Common myeloid progenitor, CD34-positive (primary cell): ENCODE results near the gene F13A1.

Experiments
- CTCF ChIA-PET: fragments of 350-600 bp; sonication (Branson Sonifier 250); formaldehyde crosslinking; loops from one replicate; lab custom pipeline; 2021; ENCODE audit warnings: antibody characterized with exemption; lab: Charles Lee
- POLR2A ChIA-PET: fragments of 350-600 bp; sonication (Branson Sonifier 250); formaldehyde crosslinking; loops from one replicate; lab custom pipeline; 2021; ENCODE audit warnings: antibody characterized with exemption; lab: Charles Lee
- DNase-seq, 3 donors: peaks; one replicate each; pipeline versions ENCODE4 v3.0.0 to v3.0.0-alpha.2; 2013
- H3K27ac ChIP-seq, 2 experiments: 1 replicate in 1 of 2; 2 replicates in 1 of 2; pipeline ENCODE4 v1.7.0; 2013; ENCODE audit warnings: inconsistent platforms in 2 of 2, low read length in 2 of 2, mild to moderate bottlenecking in 2 of 2, low read depth in 1 of 2, moderate library complexity in 1 of 2; ENCODE audit not compliant: severe bottlenecking in 2 of 2, insufficient read depth in 1 of 2, poor library complexity in 1 of 2
- H3K27me3 ChIP-seq, 5 experiments: replicated peaks in 2 of 5; 1 replicate in 3 of 5; 2 replicates in 2 of 5; pipeline versions ENCODE4 v1.6.1 to v1.7.0; 2013; ENCODE audit warnings: low read length in 4 of 5, mild to moderate bottlenecking in 2 of 5, moderate library complexity in 2 of 5, inconsistent platforms in 1 of 5; ENCODE audit not compliant: insufficient read depth in 5 of 5, control insufficient read depth in 4 of 5
- H3K36me3 ChIP-seq, 4 experiments: 1 replicate in 2 of 4; 2 replicates in 2 of 4; pipeline versions ENCODE4 v1.6.1 to v1.7.0; 2013; ENCODE audit warnings: low read length in 3 of 4, control low read depth in 1 of 4, mild to moderate bottlenecking in 1 of 4; ENCODE audit not compliant: control insufficient read depth in 4 of 4, insufficient read depth in 4 of 4
- H3K4me1 ChIP-seq, 4 experiments: 1 replicate in 3 of 4; 2 replicates in 1 of 4; pipeline versions ENCODE4 v1.6.1 to v1.7.1; 2013; ENCODE audit warnings: low read length in 3 of 4, mild to moderate bottlenecking in 3 of 4, control low read depth in 1 of 4, inconsistent platforms in 1 of 4, moderate library complexity in 1 of 4; ENCODE audit not compliant: control insufficient read depth in 4 of 4, insufficient read depth in 4 of 4; ENCODE audit errors: control extremely low read depth in 1 of 4
- H3K4me3 ChIP-seq, 7 experiments: 1 replicate in 4 of 7; 2 replicates in 3 of 7; pipeline versions ENCODE4 v1.5.1 to v1.7.0; 2013; ENCODE audit warnings: mild to moderate bottlenecking in 7 of 7, low read length in 6 of 7, moderate library complexity in 6 of 7, inconsistent platforms in 2 of 7, low read depth in 2 of 7, control low read depth in 1 of 7; ENCODE audit not compliant: insufficient read depth in 4 of 7, control insufficient read depth in 1 of 7; ENCODE audit errors: extremely low read depth in 1 of 7
- H3K9me3 ChIP-seq, 5 experiments: 1 replicate in 4 of 5; 2 replicates in 1 of 5; pipeline versions ENCODE4 v1.6.1 to v1.7.1; 2013; ENCODE audit warnings: low read length in 4 of 5, mild to moderate bottlenecking in 2 of 5, inconsistent platforms in 1 of 5, low read depth in 1 of 5, moderate library complexity in 1 of 5; ENCODE audit not compliant: control insufficient read depth in 4 of 5, insufficient read depth in 2 of 5; ENCODE audit errors: control extremely low read depth in 1 of 5
- WGBS: methylation state at CpG from one replicate; pipeline ENCODE4 v1.1.5; 2013; ENCODE audit not compliant: insufficient coverage; 5-methylcytosine and 5-hydroxymethylcytosine counted together

Gene F13A1

DNA sequence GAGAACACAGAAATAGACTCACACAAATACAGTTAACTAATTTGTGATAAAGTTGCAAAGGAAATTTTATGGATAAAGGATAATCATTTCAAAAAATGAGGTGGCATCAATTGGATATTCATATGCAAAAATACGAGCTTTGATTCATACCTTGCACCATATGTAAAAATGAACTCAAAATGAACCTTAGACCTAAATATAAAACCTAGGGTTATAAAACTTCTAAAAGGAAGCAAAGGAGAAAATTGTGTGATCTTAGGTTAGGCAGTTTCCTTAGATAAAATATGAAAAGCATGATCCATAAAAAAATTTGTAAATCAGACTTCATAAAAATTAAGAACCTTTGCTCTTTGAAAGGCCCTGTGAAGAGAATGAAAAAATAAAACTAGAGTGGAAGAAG is 85.5 kb downstream of the F13A1 start:
- Histone ChIP-seq H3K36me3 (no peaks in the 10 kb centered on the region), H3K27me3 (peaks cover 0 to 10% (median 3%) of the 10 kb centered on the region in 5 experiments), H3K4me1 (peaks cover 0 to 7% (median 3%) of the 10 kb centered on the region in 4 experiments), H3K4me3 (no peak overlapping the region), H3K27ac (no peak overlapping the region), H3K9me3 (peaks cover 0 to 2% (median 0%) of the 10 kb centered on the region in 5 experiments)
- no peak for DNase-seq
- CTCF ChIA-PET, result interaction anchor here (1.1 kb wide), 1 partner anchor 14 kb away, joined by 3 read pairs; no protein-coding TSS in a partner anchor
- whole genome bisulfite sequencing, result no CpG with 5 or more reads among the region's 1 CpG
- POLR2A ChIA-PET, result no interaction called here

DNA sequence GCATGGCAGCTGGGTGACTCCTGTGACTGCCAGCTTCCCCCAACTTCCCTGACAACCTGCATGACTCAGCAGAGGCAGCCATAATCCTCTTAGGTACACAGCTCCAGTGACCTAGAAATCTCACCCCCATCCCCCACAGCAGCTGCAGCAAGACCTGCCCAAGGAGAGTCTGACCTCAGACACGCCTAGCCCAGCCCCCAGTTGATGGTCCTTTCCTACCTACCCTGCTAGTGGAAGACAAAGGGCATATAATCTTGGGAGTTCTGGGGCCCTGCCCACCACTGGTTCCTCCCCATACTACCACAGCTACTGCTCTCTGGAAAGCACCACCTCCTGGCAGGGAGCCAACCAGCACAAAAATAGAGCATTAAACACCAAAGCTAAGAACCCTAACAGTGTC is 90.2 kb downstream of the F13A1 start:
- CTCF ChIA-PET, result interaction anchor here (0.7 kb wide), 1 partner anchor 22 kb away, joined by 3 read pairs; no protein-coding TSS in a partner anchor
- WGBS, result no CpG with 5 or more reads among the region's 1 CpG
- POLR2A ChIA-PET, result no interaction called here
- peaks cover 0 to 7% (median 3%) of the 10 kb centered on the region in 4 experiments for H3K4me1 ChIP-seq
- no peaks in the 10 kb centered on the region for H3K36me3 ChIP-seq
- H3K9me3 ChIP-seq, result peaks cover 0 to 2% (median 0%) of the 10 kb centered on the region in 5 experiments
- H3K4me3 ChIP-seq, result no peak overlapping the region
- DNase-seq, result peak in 2 of 3 donors; percentile 13 to 65
- H3K27ac ChIP-seq, result no peak overlapping the region
- peaks cover 0 to 2% (median 2%) of the 10 kb centered on the region in 5 experiments for H3K27me3 ChIP-seq

DNA sequence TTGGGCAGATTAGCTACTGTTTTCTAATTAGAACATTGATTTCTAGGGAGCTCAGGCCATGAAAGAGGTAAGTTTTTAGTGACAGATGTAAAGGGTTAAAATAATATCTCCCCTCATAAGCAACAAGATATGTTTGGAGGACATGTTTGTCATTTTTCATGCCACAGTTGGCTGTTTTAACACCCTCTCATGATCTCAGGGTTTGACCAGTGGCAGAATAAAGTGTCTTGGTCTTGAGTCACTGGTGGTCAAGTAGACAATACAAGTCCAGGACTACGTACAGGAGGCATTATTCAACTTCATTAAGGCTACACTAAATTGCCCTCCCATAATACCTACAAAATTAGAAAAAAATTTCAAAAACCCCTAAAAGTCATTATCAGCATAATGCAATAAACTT is 92.6 kb downstream of the F13A1 start:
- Histone ChIP-seq H3K9me3 (no peaks in the 10 kb centered on the region), H3K27me3 (peaks cover 0 to 6% (median 2%) of the 10 kb centered on the region in 5 experiments), H3K4me1 (peaks cover 0 to 7% (median 3%) of the 10 kb centered on the region in 4 experiments), H3K36me3 (no peaks in the 10 kb centered on the region), H3K27ac (no peak overlapping the region), H3K4me3 (no peak overlapping the region)
- ChIA-PET POLR2A (no interaction called here), CTCF (no interaction called here)
- DNase-seq, result no peak
- WGBS, result no CpG with 5 or more reads among the region's 1 CpG

DNA sequence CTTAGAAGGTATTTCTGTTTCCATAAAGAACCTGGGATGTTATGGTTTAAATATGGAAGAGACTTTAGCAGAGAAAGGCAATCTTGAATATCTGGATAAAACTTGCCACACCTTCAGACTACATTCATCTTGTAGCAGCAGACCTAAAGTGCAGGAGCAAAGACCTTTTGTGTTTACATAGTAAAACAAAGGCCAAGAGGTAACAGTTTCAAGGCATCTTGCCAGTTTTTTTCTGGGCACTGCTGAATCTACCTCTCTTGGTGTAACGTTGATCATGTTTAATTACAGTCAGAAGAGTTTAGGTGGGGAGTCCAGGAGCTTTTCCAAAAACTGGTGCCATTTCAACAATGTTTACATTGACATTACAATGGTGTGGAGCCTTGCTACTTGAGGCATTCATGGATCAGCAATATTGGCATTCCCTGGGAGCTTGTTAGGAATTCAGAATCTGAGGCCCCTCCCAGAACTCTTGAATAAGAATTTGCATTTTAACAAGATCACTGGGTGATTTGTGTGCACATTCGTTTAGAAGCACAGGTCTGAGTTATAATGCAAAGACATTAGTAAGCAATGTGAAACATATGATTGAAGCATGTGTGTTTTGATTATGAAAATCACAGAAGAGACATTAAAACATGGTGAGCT is 94.5 kb downstream of the F13A1 start:
- Histone ChIP-seq H3K4me1 (peaks cover 0 to 7% (median 3%) of the 10 kb centered on the region in 4 experiments), H3K27ac (no peak overlapping the region), H3K9me3 (no peaks in the 10 kb centered on the region), H3K27me3 (peaks cover 0 to 6% (median 2%) of the 10 kb centered on the region in 5 experiments), H3K4me3 (no peak overlapping the region), H3K36me3 (no peaks in the 10 kb centered on the region)
- no CpG with 5 or more reads among the region's 2 CpGs for WGBS
- POLR2A ChIA-PET, result no interaction called here
- CTCF ChIA-PET, result no interaction called here
- no peak for DNase-seq

DNA sequence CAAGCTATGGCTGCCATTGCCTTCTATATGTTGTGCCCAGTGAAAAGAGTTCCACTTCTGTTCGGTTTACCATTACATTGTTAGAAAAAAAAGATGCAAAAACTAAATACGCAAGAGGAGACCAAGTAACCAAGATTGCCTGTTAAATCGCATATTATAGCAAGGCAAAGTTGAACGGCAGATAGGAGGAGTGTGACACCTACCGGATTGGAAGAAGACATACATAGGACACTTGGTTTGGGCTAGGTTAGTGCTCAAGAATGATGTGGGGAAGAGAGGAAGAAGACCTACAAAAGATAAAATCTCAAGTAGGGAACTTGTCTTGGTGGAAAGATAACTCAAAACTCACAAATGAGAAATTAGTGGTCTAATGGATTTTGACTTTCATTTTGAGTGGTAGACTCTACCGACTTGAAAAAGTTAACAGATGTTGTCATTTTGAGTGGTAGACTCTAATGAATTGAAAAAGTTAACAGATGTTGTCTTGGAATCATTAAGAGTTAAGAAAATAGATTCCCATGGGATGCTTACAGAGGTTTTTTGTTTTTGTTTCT is 95.5 kb downstream of the F13A1 start:
- no peak overlapping the region for H3K27ac ChIP-seq
- no peak overlapping the region for H3K4me3 ChIP-seq
- peaks cover 0 to 6% (median 2%) of the 10 kb centered on the region in 5 experiments for H3K27me3 ChIP-seq
- no peaks in the 10 kb centered on the region for H3K36me3 ChIP-seq
- H3K9me3 ChIP-seq, result no peaks in the 10 kb centered on the region
- POLR2A ChIA-PET, result no interaction called here
- H3K4me1 ChIP-seq, result peaks cover 0 to 2% (median under 1%) of the 10 kb centered on the region in 4 experiments
- no peak for DNase-seq
- CTCF ChIA-PET, result no interaction called here
- WGBS, result 97% methylated on average over 6 of the region's 6 CpGs

DNA sequence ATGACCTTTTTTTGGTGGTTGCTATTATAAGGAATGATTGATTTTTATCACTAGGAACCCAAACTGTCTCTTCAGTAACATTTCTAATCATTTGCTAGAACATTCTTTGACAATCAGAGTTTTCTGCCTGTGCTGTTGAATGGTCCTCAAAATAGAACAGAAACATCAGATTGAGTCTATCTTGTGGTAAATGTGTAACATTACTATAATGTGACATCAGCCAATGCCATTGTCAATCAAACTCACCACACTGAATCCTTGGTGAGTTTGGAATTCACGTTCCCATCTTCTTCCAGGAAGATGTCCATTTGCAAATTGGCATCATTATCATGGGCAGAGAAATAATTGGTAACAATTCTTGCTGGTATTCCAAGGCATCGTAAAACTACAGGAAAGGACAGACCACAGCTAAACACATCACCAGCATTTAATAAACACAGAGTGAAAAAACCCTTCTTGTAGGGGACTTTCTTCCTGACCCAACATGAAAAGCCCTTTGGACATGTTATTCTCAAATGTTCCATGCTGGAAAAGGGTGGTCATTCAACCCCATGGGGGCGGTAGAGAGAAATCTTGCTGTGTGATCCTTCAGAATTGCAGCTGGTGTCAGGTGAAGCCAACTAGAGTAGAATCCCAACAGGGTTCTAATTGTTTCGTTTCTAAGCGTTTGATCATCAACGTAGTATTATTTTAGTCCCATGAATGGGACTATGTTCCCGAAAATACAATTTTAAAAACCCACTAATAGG is 98.5 kb downstream of the F13A1 start:
- peaks cover 0 to 5% (median 2%) of the 10 kb centered on the region in 5 experiments for H3K27me3 ChIP-seq
- ChIA-PET POLR2A (no interaction called here), CTCF (interaction anchor here (1.3 to 1.8 kb wide), 2 partner anchors 34 to 270 kb away, joined by 3 to 4 read pairs; no protein-coding TSS in a partner anchor)
- no peaks in the 10 kb centered on the region for H3K9me3 ChIP-seq
- H3K4me3 ChIP-seq, result no peak overlapping the region
- H3K27ac ChIP-seq, result no peak overlapping the region
- H3K36me3 ChIP-seq, result no peaks in the 10 kb centered on the region
- DNase-seq, result peak; percentile 21 to 26 (median 25)
- 65% methylated on average over 6 of the region's 7 CpGs for WGBS
- no peaks in the 10 kb centered on the region for H3K4me1 ChIP-seq
